Loucy (cell line): Measurements from ENCODE around the gene C22orf15.

Experiments used
- CTCF ChIP-seq: fragments of 200-600 bp; sonication (generic); conservative IDR thresholded peaks from 2 replicates; pipeline ENCODE4 v1.5.1; 2014; ENCODE audit warnings: mild to moderate bottlenecking, antibody characterized with exemption, low read length
- EZH2phosphoT487 ChIP-seq: fragments of 200-600 bp; IDR thresholded peaks from 2 replicates; pipeline ENCODE4 v1.6.1; 2018; ENCODE audit warnings: antibody characterized with exemption, mild to moderate bottlenecking, moderate library complexity, borderline replicate concordance

GRCh38 chr22:23762842-23763578 lies at the start of gene C22orf15:
- no peak for TF ChIP-seq CTCF
- no peak for TF ChIP-seq EZH2phosphoT487
